Esophagus squamous epithelium (tissue), 5 donors: Measurements from ENCODE around the gene ARHGEF18. TPM values are rescaled to one million over a fixed set of nuclear protein-coding genes. Genes with fewer than 3 reads are reported as not detected.
"Not testable (repeated sequence)": the region's sequence is repeated elsewhere in the genome, so short reads cannot be mapped to it uniquely, and the experiment has no call there.

Source experiments
- DNase-seq: peaks from one replicate; lab custom pipeline; 2025; lab: John Stamatoyannopoulos, UW
- H3K27ac ChIP-seq, 4 donors: fragments of 200-600 bp; sonication (generic); one replicate each; pipeline ENCODE4 v1.5.1; 2016 to 2019; ENCODE audit warnings: mild to moderate bottlenecking in 1 of 4
- H3K27me3 ChIP-seq, 4 donors: fragments of 200-600 bp; sonication (generic); 1 replicate in 3 of 4; 2 replicates in 1 of 4; pipeline versions ENCODE4 v1.5.1 to v1.6.0; 2017 to 2021; ENCODE audit warnings: antibody characterized with exemption in 1 of 4
- H3K36me3 ChIP-seq, 3 donors: fragments of 200-600 bp; sonication (generic); one replicate each; pipeline ENCODE4 v1.5.1; 2016 to 2019
- H3K4me1 ChIP-seq, 3 donors: fragments of 200-600 bp; sonication (generic); one replicate each; pipeline ENCODE4 v1.5.1; 2017 to 2019
- H3K4me3 ChIP-seq, 4 donors: fragments of 200-600 bp; sonication (generic); 1 replicate in 3 of 4; 2 replicates in 1 of 4; pipeline ENCODE4 v1.5.1; 2016 to 2019; ENCODE audit warnings: mild to moderate bottlenecking in 2 of 4, moderate library complexity in 1 of 4
- H3K9me3 ChIP-seq, 3 donors: fragments of 200-600 bp; sonication (generic); one replicate each; pipeline ENCODE4 v1.5.1; 2016 to 2019
- POLR2A ChIP-seq, 4 donors: fragments of 450-650 bp; IDR thresholded peaks; one replicate each; pipeline ENCODE4 v1.6.1; 2017; ENCODE audit warnings: antibody characterized with exemption in 4 of 4, mild to moderate bottlenecking in 4 of 4, moderate library complexity in 3 of 4
- WGBS, 2 donors: methylation state at CpG; one replicate each; pipeline ENCODE4 v1.1.5; 2018; 5-methylcytosine and 5-hydroxymethylcytosine counted together
- intact Hi-C: fragments of 100-400 bp; cut with DNase I; formaldehyde crosslinking; loops from one replicate; pipeline ENCODE4 v1.15.0; 2022
- total RNA-seq, 4 donors: library from RNA; depleted of rRNA; stranded (reverse); fragments of >200 nt; gene quantifications; one replicate each; pipeline ENCODE4 v1.1.0, GENCODE V29; 2016
- TF ChIP-seq, protein P1 (sequence below), 6 experiments: fragments of 450-650 bp in 4 of 6; fragments of 200-600 bp in 2 of 6; sonication (generic) in 2 of 6; IDR thresholded peaks; one replicate each; pipeline ENCODE4 v1.5.1; 2016 to 2019; ENCODE audit warnings: antibody characterized with exemption in 6 of 6, mild to moderate bottlenecking in 4 of 6, moderate library complexity in 4 of 6
- donor health status: DM: yes; HTN: yes; CAD: no.

The ARHGEF18 gene
- 10 to 100 TPM; 24.2 to 42.0 (median 28.7) TPM for total RNA-seq

DNA sequence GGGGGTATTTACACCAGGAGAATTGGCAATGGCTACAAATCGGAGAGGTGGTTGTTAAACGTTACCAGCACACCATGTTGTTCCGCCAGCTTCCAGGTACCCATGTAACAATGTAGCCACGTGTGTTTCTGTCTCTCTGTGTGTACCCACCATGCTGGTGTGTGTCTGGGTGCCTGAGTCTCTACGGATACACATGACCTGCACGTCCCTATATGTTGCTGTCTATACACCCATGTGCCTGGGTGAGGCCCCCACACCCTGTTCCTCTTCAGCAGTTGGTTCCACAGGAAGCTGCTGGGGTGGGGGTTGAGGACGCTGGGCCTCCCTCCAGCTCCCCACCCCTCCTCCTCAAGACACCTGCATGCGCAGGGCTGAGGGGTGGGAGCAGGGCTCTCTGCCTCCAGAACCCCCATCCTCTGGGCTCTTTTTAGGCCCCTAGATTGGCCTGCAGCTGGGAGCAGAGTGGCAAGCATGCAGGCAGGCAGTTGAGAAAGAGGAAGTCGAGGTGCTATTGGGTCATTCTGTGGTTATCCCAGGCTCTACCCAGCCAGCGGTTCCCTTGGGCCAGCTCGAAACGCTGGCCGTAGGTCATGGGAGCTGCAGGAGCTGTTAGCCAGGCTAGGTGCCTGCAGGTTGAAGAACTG lies at the start of gene ARHGEF18:
Gene ARHGEF18 (plus strand): TSS at position 351 of the 644 bp plus-strand sequence. CDS start 13,954 bp downstream, outside the sequence.
- H3K36me3 ChIP-seq = no peaks in the 10 kb centered on the region

DNA sequence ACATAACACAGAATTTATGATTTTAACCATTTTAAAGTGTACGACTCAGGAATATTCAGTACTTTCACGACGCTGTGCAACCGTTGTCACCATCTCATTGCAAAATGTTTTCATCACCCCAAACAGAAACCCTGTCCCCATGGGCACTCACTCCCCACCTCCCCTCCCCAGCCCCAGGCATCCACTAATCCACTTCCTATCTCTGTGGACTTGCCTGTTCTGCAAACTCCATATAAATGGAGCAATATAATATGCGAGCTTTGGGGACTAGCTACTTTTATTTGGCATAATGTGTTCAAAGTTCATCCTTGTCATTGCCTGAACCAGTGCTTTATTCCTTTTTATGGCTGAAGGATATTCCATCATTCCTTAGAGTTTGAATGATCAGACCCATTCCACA lies 47.2 kb upstream of the ARHGEF18 start:
- H3K27ac ChIP-seq = no peak overlapping the region
- TF ChIP-seq, protein P1, sequence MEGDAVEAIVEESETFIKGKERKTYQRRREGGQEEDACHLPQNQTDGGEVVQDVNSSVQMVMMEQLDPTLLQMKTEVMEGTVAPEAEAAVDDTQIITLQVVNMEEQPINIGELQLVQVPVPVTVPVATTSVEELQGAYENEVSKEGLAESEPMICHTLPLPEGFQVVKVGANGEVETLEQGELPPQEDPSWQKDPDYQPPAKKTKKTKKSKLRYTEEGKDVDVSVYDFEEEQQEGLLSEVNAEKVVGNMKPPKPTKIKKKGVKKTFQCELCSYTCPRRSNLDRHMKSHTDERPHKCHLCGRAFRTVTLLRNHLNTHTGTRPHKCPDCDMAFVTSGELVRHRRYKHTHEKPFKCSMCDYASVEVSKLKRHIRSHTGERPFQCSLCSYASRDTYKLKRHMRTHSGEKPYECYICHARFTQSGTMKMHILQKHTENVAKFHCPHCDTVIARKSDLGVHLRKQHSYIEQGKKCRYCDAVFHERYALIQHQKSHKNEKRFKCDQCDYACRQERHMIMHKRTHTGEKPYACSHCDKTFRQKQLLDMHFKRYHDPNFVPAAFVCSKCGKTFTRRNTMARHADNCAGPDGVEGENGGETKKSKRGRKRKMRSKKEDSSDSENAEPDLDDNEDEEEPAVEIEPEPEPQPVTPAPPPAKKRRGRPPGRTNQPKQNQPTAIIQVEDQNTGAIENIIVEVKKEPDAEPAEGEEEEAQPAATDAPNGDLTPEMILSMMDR (IDR thresholded peaks at IDR 0.05) = no peak
- TF ChIP-seq POLR2A (IDR thresholded peaks at IDR 0.05) = no peak
- H3K4me3 ChIP-seq = no peak overlapping the region
- H3K27me3 ChIP-seq = peaks cover 0 to 91% (median 0%) of the 10 kb centered on the region in 4 donors
- no peaks in the 10 kb centered on the region for H3K4me1 ChIP-seq
- 85% methylated on average over 5 of the region's 5 CpGs for WGBS, 2 donors
- intact Hi-C loops = no loop called here
- H3K9me3 ChIP-seq = no peaks in the 10 kb centered on the region
- H3K36me3 ChIP-seq = no peaks in the 10 kb centered on the region
- no peak for DNase-seq

More for the DNA sequence above, at the start of gene ARHGEF18:
- H3K4me3 ChIP-seq = peak within 1 kb of the TSS; percentile 4 to 34 (median 16)
- DNase-seq = no peak
- TF ChIP-seq, protein P1 (IDR thresholded peaks at IDR 0.05) = no peak
- TF ChIP-seq POLR2A (IDR thresholded peaks at IDR 0.05) = peak in 1 of 4 donors; percentile 45
- intact Hi-C loops = loop anchor here (10.0 kb wide), 1 partner anchor 204 kb away; no protein-coding TSS in a partner anchor
- 56 to 87% methylated on average over 5 to 9 of the region's 13 CpGs for WGBS, 2 donors
- peaks cover 0 to 12% (median 3%) of the 10 kb centered on the region in 3 donors for H3K9me3 ChIP-seq
- peaks cover 0 to 36% (median 0%) of the 10 kb centered on the region in 4 donors for H3K27me3 ChIP-seq
- H3K27ac ChIP-seq = peak within 1 kb of the TSS in 2 of 4 donors; percentile 28 to 46
- H3K4me1 ChIP-seq = no peaks in the 10 kb centered on the region

DNA sequence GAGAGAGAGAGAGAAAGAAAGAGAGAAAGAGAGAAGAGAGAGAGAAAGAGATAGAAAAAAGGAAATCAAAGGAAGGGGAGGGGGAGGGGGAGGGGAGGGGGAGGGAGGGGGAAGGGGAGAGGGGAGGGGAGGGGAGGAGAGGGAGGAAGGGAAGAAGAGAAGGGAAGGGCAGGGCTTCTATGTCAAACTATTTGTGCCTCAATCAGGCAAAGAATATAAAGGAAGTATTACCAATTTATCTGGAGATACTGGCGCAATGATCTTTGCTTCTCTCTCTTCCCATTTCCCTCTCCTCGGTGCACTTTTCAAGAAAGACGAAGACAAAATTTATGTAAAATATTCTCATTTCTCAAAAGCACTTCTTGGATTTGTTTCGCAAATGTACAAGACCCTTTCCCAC lies 45.3 kb upstream of the ARHGEF18 start:
- WGBS, 2 donors = 71 to 88% methylated on average over 4 of the region's 4 CpGs
- Histone ChIP-seq H3K4me1 (no peaks in the 10 kb centered on the region), H3K36me3 (no peaks in the 10 kb centered on the region), H3K27ac (no peak overlapping the region), H3K9me3 (no peaks in the 10 kb centered on the region), H3K27me3 (peaks cover 0 to 73% (median 0%) of the 10 kb centered on the region in 4 donors), H3K4me3 (no peak overlapping the region)
- TF ChIP-seq, protein P1 (IDR thresholded peaks at IDR 0.05) = no peak
- intact Hi-C loops = no loop called here
- no peak for DNase-seq

DNA sequence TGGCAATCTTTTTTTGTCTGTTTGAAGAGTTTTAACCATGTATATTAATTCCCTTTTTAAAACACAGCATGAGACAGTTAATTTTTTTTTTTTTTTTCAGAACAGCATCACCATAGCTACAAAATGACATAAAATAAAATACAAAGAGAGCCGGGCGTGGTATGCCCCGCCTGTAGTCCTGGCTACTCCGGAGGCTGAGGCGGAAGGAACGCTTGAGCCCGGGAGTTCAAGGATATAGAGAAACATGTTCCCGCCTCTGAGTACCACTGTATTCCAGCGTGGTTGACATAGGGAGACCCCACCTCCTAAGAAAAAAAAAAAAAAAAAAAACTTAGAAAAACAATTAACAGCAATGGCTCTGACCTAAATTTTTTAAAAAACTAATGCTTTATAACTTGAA lies 44.5 kb upstream of the ARHGEF18 start:
- intact Hi-C loops = no loop called here
- no peaks in the 10 kb centered on the region for H3K36me3 ChIP-seq
- peaks cover 0 to 65% (median 0%) of the 10 kb centered on the region in 4 donors for H3K27me3 ChIP-seq
- 17 to 48% methylated on average over 9 of the region's 9 CpGs for WGBS, 2 donors
- TF ChIP-seq, protein P1 (IDR thresholded peaks at IDR 0.05) = no peak
- TF ChIP-seq POLR2A (IDR thresholded peaks at IDR 0.05) = no peak
- H3K4me1 ChIP-seq = no peaks in the 10 kb centered on the region
- no peak overlapping the region for H3K27ac ChIP-seq
- no peaks in the 10 kb centered on the region for H3K9me3 ChIP-seq
- no peak for DNase-seq
- no peak overlapping the region for H3K4me3 ChIP-seq

DNA sequence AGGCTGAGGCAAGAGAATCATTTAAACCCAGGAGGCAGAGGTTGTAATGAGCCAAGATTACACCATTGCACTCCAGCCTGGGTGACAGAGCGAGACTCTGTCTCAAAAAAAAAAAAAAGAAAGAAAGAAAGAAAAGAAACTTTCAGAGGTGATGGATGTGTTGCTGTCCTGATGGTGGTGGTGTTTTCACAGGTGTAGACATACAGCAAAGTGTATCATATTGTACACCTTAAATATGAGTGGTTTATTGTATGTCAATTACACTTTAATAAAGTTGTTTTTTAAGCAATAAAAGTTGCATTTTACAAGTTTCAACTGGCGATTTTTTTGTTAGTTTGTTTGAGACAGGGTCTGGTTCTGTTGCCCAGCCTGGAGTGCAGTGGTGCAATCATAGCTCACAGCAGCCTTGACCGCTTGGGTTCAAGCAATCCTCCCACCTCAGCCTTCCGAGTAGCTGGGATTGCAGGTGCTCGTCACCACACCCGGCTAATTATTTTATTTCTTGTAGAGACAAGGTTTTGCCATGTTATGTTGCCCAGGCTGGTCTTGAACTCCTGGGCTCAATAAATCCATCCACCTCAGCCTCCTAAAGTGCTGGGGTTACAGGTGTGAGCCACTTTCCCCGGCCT lies 41.0 kb upstream of the ARHGEF18 start:
- no peak overlapping the region for H3K27ac ChIP-seq
- no peaks in the 10 kb centered on the region for H3K4me1 ChIP-seq
- no peaks in the 10 kb centered on the region for H3K36me3 ChIP-seq
- H3K4me3 ChIP-seq = no peak overlapping the region
- no peak for DNase-seq
- H3K9me3 ChIP-seq = no peaks in the 10 kb centered on the region
- TF ChIP-seq POLR2A (IDR thresholded peaks at IDR 0.05) = no peak
- TF ChIP-seq, protein P1 (IDR thresholded peaks at IDR 0.05) = no peak
- peaks cover 0 to 33% (median 0%) of the 10 kb centered on the region in 4 donors for H3K27me3 ChIP-seq
- 53 to 70% methylated on average over 7 of the region's 7 CpGs for WGBS, 2 donors
- intact Hi-C loops = no loop called here

DNA sequence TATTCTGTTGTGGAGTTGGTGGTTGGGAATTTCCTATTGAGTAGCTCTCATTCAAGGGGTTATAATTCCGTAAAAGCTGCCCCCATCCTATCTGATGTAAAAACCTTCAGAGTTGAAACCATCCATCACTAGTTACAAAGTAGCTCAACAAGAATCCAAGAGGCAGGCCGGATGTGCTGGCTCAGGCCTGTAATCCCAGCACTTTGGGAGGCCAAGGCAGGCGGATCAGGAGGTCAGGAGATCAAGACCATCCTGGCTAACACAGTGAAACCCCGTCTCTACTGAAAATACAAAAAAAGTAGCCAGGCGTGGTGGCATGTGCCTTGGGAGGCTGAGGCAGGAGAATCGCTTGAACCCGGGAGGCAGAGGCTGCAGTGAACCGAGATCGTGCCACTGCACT lies 40.4 kb upstream of the ARHGEF18 start:
- peaks cover 0 to 28% (median 0%) of the 10 kb centered on the region in 4 donors for H3K27me3 ChIP-seq
- H3K27ac ChIP-seq, H3K4me3 ChIP-seq, H3K4me1 ChIP-seq, H3K9me3 ChIP-seq, H3K36me3 ChIP-seq, DNase-seq, intact Hi-C loops: not testable (repeated sequence)
- WGBS, 2 donors = 76 to 77% methylated on average over 7 to 9 of the region's 9 CpGs
